MM.1S (cell line): Measurements from ENCODE around the gene NELL1.

Source experiments
- EZH2 ChIP-seq: fragments of 300-600 bp; sonication (generic); optimal IDR thresholded peaks from 2 replicates; pipeline ENCODE3; 2017; ENCODE audit warnings: low read depth, mild to moderate bottlenecking, antibody characterized with exemption, low read length, mixed read lengths
- EZH2phosphoT487 ChIP-seq: fragments of 300-600 bp; sonication (generic); IDR thresholded peaks from 2 replicates; pipeline ENCODE4 v1.6.1; 2018; ENCODE audit warnings: antibody characterized with exemption, low read length
- TF ChIP-seq, protein P1 (sequence below): fragments of 300-600 bp; sonication (generic); IDR thresholded peaks from 2 replicates; pipeline ENCODE4 v1.5.1; 2016; ENCODE audit warnings: antibody characterized with exemption, low read length, mixed read lengths

DNA sequence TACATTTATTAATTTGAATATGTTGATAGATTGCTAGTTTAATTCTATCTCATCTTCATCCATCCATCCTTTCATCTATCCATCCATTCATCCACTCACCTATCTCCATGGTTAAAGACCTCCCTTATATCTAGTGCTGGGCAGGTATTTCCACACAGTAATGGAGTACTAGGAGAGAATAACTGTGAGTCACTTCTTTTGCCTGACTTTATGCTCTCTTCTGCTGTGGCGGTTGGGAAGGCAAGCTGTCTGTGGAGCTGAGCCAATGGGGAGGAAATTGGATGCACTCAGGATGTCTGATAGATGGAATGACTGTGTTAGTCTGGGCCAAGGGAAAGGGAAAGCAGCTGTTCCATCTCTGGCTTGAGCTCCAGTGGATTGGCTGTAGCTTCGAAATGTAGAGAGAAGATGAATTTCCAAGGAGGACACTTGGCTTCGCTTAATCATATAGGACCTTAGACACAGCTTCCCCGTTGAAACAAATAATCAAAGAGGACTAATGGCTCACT lies 60.3 kb downstream of the NELL1 start:
- TF ChIP-seq EZH2phosphoT487 = no peak
- TF ChIP-seq, protein P1, sequence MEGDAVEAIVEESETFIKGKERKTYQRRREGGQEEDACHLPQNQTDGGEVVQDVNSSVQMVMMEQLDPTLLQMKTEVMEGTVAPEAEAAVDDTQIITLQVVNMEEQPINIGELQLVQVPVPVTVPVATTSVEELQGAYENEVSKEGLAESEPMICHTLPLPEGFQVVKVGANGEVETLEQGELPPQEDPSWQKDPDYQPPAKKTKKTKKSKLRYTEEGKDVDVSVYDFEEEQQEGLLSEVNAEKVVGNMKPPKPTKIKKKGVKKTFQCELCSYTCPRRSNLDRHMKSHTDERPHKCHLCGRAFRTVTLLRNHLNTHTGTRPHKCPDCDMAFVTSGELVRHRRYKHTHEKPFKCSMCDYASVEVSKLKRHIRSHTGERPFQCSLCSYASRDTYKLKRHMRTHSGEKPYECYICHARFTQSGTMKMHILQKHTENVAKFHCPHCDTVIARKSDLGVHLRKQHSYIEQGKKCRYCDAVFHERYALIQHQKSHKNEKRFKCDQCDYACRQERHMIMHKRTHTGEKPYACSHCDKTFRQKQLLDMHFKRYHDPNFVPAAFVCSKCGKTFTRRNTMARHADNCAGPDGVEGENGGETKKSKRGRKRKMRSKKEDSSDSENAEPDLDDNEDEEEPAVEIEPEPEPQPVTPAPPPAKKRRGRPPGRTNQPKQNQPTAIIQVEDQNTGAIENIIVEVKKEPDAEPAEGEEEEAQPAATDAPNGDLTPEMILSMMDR = no peak
- TF ChIP-seq EZH2 = no peak
